HG02798 (cell line): Measurements from ENCODE around the gene GADD45GIP1.
A peak's percentile ranks its signal among the peaks of the same experiment; 100 is the strongest.
"Not testable (repeated sequence)": the region's sequence is repeated elsewhere in the genome, so short reads cannot be mapped to it uniquely, and the experiment has no call there.

Experiments used
- ATAC-seq: cut with Tn5 transposase; IDR thresholded peaks from one replicate; pipeline ENCODE4 v1.9.1; 2021; ENCODE audit warnings: mild to moderate bottlenecking; ENCODE audit not compliant: unreplicated experiment, poor library complexity

GADD45GIP1 gene

DNA sequence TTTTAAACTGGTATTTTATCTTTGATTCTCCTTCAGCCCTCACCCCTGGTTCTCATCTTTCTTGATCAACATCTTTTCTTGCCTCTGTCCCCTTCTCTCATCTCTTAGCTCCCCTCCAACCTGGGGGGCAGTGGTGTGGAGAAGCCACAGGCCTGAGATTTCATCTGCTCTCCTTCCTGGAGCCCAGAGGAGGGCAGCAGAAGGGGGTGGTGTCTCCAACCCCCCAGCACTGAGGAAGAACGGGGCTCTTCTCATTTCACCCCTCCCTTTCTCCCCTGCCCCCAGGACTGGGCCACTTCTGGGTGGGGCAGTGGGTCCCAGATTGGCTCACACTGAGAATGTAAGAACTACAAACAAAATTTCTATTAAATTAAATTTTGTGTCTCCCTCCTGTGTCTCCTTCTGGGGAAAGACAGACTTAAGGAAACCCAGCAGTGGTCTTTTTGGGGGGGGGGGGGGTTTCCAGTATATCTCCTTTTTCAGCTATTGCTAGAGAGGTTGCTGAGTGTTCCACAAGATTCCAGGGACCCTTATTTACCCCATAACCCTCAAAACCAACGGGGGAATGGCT, 12.8 kb downstream of the GADD45GIP1 start:
- ATAC-seq = no peak

DNA sequence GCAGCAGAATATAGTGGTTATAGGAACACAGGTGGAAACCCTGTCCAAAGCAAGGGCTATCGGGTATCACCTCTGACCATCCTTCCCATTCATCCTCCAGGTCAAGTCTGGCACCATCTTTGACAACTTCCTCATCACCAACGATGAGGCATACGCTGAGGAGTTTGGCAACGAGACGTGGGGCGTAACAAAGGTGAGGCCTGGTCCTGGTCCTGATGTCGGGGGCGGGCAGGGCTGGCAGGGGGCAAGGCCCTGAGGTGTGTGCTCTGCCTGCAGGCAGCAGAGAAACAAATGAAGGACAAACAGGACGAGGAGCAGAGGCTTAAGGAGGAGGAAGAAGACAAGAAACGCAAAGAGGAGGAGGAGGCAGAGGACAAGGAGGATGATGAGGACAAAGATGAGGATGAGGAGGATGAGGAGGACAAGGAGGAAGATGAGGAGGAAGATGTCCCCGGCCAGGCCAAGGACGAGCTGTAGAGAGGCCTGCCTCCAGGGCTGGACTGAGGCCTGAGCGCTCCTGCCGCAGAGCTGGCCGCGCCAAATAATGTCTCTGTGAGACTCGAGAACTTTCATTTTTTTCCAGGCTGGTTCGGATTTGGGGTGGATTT, 13.5 kb downstream of the GADD45GIP1 start:
- no peak for ATAC-seq

DNA sequence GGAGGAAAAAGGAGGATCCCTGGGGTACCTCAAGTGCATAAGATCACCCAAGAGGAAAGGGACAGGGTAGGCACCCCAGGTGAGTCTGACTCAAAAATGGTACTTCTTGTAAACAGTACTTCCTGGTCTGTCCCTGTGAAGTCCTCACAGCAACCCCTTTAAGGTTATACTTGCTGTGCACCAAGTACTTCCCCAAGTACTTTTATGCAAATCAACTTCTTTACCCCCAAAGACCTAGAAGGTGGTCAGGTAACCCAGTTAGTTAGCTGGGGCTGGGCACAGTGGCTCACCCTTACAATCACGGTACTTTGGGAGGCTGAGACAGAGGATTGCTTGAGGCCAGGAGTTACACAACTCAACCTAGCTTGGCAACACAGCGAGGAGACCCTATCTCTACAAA, 16.1 kb downstream of the GADD45GIP1 start:
- ATAC-seq = no peak

DNA sequence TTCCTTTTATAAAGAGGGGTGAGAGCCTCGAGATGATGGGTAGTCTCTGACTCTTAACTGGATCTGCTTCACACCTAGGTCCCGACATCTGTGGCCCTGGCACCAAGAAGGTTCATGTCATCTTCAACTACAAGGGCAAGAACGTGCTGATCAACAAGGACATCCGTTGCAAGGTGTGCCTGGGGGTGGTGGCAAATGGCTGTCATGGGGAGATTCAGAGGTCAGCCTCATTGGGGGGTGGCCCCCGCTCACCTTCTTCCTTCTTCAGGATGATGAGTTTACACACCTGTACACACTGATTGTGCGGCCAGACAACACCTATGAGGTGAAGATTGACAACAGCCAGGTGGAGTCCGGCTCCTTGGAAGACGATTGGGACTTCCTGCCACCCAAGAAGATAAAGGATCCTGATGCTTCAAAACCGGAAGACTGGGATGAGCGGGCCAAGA, 17.0 kb downstream of the GADD45GIP1 start:
- no peak for ATAC-seq

DNA sequence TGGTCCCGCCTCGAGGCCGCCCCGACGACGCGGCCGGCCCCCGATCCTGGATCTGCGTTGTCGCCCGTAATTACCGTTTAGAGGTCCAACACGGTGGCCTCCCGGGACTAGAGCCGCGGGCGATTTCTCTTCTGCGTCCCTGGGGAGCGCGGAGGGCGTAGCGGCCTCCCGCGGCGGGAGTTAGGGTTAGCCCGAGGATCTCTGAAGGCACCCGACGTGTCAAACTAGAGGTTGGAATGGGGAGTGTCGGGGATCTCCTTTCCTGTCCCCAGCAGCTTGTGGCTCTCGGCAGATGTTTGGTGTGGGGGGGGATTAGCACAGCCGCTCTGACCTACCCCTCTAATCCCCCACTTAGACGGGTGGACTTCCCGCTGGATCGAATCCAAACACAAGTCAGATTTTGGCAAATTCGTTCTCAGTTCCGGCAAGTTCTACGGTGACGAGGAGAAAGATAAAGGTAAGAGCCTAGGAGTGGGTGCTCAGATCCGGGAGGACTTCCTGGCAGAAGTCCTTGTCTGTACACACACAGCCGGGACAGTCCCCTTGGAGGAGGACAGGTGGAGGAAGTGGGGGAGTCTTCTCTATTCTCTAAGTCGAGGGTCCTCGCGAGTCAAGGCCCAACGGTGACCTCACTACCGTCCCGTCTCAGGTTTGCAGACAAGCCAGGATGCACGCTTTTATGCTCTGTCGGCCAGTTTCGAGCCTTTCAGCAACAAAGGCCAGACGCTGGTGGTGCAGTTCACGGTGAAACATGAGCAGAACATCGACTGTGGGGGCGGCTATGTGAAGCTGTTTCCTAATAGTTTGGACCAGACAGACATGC, 18.0 kb downstream of the GADD45GIP1 start:
- ATAC-seq = no peak

DNA sequence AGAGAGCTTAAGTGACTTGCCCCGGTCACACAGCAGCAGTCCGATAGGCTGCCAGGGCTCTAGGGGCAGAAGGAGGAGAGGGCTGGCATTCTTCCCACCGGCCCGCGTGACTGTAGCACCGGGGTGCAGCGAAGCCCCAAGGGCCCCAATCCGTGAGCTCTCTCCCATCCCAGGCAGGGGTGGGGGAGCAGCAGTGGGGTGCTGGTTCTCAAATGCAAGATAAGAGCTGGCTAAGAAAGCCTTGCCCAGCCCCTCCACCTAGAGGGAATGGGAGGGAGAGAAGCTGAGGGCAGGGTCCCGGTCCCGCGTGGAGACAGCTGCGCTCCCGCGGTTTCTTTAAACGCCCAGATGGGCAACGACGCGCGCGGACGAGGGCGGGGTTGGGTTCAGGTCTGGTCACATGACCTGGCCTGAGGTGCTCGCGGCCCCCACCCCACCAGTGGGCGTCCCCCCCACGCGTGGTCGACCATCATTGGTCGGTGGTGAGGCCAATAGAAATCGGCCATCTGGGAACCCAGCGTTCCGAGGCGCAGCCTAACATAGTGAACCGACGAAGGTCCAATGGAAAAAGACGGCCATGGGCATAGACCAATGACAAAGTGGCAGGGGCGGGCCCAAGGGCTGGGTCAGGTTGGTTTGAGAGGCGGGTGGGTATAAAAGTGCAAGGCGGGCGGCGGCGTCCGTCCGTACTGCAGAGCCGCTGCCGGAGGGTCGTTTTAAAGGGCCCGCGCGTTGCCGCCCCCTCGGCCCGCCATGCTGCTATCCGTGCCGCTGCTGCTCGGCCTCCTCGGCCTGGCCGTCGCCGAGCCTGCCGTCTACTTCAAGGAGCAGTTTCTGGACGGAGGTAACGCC, 18.9 kb downstream of the GADD45GIP1 start, which contains the start of gene CALR:
Gene CALR, plus strand, starts transcription at position 683 of the 852 bp plus-strand sequence. Its CDS starts 71 bp downstream, at position 754.
- peak; percentile 87 for ATAC-seq

DNA sequence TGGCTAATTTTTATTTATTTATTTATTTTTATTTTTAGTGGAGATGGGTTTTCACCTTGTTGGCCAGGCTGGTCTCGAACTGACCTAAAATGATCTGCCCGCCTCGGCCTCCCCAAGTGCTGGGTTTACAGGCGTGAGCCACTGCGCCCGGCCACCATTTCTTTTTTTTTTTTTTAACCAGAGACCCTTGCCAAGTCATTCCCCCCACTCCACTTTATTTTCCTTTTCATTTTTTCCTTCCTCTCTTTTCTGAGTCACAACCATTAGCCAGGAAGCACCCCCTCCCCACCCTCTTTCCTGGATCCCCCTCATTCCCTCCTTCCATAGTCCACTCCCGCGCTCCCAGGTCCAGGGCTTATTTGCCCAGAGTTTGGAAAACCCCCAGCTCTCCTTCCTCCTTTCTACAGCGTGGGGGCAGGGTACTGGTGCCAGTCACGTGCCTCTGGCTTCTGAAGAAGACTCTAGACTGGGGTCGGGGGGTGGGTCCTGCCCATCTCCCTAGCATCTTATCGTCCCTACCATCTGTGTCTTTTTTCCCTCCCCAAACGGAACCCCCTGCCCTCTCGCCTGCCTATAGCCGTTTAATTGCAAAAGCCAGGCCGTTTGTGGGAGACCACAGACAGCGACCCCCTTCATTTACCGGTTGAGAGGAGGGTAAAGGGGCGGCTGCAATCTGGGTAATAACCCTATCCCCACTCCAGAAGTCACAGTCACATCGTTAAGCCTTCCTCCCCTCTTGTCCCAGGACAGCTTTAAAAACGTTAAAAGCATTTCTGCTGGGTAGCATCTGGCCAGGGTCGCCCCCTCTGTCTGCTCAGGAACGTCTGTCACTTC, 19.7 kb downstream of the GADD45GIP1 start:
- ATAC-seq = no peak

DNA sequence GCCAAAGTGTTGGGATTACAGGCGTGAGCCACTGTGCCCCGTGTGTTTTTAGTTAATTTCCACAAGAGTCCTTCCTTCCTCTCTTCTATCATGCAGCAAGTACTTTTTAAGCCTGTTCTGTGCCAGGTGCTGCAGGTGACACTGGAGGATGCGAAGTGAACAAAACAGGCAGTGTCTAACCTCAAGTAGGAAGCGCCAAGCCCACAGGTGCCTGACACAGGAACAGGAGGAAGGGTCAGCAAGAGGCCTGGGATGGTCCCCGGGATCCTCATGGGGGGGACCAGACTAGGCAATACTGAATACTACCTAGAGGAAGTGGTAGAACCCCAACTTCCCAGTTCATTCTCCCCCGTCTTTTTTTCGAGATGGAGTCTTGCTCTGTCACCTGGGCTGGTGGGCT, 20.4 kb downstream of the GADD45GIP1 start:
- ATAC-seq = no peak

DNA sequence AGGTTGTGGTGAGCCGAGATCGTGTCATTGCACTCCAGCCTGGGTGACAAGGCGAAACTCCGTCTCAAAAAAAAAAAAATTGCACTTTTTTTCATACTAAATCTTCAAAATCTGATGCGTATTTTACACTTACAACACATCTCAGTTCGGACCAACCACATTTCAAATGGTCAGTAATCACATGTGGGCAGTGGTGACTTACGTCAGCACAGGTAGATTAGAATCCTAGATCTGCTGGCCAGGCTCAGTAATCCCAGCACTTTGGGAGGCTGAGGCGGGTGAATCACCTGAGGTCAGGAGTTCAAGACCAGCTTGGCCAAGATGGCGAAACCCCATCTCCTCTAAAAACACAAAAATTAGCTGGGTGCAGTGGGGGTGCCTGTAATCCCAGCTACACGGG, 22.0 kb downstream of the GADD45GIP1 start:
- no peak for ATAC-seq

DNA sequence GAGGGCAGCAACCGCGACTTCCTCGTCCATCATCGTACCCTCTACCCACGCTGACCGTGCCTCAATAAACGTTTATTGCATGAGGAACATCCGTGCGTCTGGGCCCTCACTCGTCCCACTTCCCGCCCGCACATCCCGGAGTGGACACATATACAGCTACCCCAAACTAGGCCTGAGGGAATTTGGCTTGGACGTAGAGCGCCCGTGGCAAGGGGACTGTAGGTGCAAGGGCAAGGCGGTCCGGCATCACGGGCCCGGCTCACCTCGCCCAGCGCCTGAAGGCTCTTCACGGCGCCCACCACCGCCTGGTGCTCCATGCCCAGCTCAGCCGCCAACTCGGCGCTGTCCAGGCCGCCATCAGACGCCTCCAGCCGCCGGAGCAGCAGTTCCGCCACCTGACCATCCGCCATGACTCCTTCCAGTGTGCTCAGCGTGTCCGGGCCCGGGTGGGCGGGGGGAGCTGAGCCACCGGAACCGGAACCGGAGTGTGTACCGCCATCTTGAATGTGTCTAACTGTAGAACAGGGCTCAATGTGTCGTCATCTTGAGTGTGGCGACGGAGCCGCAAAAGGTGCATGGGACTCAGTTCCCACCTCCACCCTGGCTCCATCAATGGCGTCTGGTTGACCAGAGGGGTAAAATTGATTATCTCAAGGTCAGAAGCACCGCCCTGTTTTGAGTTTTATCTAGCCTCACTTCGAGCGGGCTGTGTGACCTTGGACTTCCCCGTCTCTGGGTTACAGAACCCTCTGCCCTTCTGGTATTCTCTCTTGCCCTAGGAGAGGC, 23.5 kb downstream of the GADD45GIP1 start, which contains the start of gene FARSA:
Gene FARSA, minus strand, starts transcription at position 425 of the 786 bp plus-strand sequence. Its CDS starts 15 bp downstream, at position 410.
- peak; percentile 39 for ATAC-seq

DNA sequence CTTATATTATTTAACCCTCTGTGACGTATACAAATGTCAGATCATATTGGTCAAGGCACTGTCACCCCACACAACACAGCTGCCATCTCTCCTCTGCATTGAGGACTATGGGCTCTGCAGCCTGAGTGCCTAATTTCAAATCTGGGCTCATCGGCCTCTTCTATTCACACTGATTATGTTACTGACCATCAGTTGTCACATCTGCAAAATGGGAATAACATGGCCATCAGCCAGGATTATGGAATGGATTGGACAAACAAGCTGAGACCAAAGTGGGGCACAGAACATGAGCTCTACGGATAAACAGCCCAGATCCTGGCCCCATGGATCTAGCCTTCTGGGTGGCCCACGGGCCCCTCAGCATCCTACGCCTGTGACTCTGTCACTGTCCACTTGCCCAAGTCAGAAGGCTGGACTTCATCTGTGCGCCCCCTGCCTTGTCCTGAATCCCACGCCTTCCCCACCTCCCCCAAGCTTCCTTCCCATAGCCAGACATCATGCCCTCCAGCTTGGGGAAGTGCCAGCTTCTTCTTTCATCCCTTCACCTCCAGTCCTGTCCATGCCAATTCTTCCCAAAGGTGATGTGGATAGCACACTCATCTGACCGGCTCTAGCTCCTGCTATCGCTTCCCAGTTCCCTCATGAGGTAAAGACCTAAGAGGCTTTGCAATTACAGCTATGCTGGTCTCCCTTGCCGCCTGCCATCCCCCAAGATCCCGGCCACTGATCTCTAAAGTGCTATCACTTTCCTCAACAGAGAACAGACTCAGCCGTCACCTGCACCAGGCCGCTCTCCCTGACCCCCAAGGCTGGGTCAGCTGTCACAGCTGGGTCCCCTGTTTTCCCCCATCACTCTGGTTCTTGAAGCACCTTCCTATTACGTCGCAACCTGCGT, 24.4 kb downstream of the GADD45GIP1 start:
- ATAC-seq = no peak

DNA sequence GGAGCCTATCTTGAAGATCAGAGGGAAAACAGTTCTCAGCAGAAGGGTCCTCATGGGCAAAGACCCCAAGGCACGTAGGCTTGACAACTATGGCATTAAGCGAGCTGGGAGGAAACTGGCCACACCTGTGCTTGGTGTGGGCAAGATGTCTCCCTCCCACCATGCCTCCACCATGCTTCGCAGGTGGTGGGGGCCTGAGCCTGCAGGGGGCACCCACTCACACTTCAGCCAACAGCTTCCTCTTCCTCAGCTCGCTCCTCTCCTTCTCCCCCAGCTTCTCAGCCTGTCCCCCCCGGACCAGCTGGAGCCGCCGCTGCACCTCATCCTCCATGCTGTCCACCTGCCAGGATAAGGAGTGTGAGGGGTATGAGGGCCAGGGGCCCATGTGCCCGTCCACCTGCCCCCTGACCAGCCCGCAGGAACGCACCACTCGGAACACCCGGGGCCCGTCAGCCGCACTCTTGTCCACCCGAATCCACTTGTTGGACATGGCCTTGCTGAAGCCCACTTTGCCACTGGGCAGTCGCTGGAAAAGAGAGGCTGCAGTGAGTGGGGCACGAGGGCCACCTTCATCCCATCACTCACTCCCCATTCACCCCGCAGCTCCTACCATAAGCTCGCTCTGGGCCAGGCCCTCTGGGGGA, 26.9 kb downstream of the GADD45GIP1 start:
- no peak for ATAC-seq

DNA sequence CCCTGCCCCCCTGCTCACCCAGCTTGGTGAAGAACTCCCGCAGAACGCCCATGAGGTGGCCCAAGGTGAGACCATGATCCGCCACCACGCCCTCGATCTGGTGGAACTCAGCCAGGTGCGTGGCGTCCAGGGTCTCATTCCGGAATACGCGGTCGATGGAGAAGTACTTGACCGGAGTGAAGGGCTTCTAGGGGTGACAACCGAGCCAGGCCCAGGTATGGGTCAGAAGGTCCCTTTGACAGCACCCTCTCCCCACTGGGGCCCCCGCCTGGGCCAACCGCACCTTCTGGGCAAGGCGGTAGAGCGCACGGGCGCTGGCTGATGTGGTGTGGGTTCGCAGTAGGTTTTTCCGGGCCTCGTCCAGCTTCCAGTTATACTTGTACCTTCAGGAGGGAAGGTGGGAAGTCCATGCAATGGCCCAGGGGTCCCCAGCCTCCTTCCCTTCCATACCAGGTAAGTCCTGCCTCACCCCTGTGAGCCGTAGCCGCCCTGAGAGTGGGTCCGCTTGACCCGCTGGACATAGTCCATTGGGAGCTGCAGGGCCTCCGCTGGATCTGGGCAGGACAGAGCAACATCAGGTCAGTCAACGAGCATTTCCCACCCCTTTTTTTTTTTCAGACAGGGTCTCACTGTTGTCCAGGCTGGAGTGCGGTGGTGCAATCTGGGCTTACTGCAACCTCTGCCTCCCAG, 32.3 kb downstream of the GADD45GIP1 start:
- no peak for ATAC-seq

DNA sequence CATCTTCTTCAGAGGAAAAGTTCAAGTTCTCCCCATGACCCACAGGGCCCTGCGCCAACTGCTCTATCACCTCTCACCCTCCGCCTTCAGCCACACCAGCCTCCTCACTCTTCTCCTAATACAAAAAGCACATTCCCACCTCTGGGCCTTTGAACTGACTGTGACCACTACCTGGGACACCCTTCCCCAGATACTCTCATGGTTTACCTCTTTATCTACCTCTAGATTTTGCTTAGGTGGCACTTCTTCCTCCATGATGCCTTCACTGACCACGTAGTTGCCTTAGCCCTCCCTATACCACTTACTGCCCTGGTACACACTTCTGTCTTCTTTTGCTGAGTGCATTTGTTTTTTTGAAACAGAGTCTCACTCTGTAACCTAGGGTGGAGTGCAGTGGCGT, 34.1 kb downstream of the GADD45GIP1 start:
- no peak for ATAC-seq

DNA sequence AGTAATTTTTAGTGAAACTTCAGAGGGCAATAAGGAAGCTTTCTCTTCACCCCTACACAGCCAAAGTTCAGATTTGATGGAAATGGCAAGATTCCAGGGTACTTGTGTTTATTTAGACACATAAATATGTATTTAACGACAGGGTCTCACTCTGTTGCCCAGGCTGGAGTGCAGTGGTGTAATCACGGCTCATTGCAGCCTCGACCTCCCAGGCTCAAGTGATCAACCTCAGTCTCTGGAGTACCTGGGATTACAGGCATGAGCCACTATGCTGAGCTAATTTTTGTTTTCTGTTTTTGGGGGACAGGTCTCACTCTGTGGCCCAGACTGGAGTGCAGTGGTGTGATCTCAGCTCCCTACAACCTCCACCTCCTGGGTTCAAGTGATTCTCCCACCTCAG, 36.0 kb downstream of the GADD45GIP1 start:
- ATAC-seq = no peak

DNA sequence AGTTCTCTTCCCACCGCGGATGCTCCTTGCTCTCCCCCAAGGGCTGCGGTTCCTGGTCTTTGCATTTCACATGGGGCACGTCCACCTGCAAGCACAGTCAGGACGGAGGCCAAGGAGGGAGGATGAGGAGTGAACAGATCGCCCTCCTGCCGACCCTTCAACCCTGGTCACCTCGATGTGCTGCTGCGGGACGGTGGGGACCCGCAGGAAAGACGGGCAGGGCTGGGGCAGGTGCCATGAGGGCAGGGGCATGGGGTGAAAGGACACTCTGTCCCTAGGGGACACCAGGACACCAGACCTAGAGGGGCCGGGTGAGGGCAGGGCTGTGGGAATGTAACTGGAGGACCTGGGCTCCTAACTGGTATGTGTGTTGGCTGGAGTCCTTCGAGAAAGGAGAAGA, 38.8 kb downstream of the GADD45GIP1 start:
- ATAC-seq = no peak

DNA sequence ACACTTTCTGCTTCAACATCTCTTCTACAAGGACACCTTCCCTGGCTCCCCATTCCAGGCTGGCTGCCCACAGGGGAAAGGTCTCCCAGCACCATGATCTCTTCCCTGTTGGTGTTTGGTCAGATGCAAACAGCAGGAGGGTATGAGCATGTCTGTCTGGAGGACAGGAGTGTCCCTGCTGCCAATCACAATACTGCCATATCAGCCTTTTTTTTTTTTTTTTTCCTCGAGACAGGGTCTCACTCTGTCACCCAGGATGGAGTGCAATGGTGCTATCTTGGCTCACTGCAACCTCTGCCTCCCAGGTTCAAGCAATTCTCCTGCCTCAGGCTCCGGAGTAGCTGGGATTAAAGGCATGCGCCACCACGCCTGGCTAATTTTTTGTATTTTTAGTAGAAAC, 41.2 kb downstream of the GADD45GIP1 start:
- ATAC-seq = not testable (repeated sequence)
